Measurements from ENCODE around the gene DHX40.

Gene DHX40

GRCh38 chr17:59525668-59526067 is 39.7 kb upstream of the DHX40 start:
- DNase-seq (ENCODE audit: extremely low spot score) = no peak
- CTCF ChIA-PET = interaction anchor here (1.7 kb wide), 1 partner anchor 36 kb away, joined by 4 read pairs; no protein-coding TSS in a partner anchor
- no peak for TF ChIP-seq CTCF (IDR thresholded peaks at IDR 0.05; ENCODE audit: control extremely low read depth, extremely low read depth, low read depth, missing control alignments)
- POLR2A ChIA-PET = no interaction called here

GRCh38 chr17:59526451-59526850 is 39.0 kb upstream of the DHX40 start:
- CTCF ChIA-PET = interaction anchor here (1.4 kb wide), 1 partner anchor 12 kb away, joined by 3 read pairs; no protein-coding TSS in a partner anchor
- no peak for DNase-seq (ENCODE audit: extremely low spot score)
- POLR2A ChIA-PET = no interaction called here
- no peak for TF ChIP-seq CTCF (IDR thresholded peaks at IDR 0.05; ENCODE audit: control extremely low read depth, extremely low read depth, low read depth, missing control alignments)

- CTCF ChIA-PET = interaction anchor here (1.4 kb wide), 1 partner anchor 13 kb away, joined by 3 read pairs; no protein-coding TSS in a partner anchor
- no peak for DNase-seq (ENCODE audit: extremely low spot score)
- TF ChIP-seq CTCF (IDR thresholded peaks at IDR 0.05; ENCODE audit: control extremely low read depth, extremely low read depth, low read depth, missing control alignments) = no peak
- POLR2A ChIA-PET = no interaction called here
Observed at GRCh38 chr17:59527325-59527917, 38.0 kb upstream of the DHX40 start.

GRCh38 chr17:59527931-59528330 is 37.5 kb upstream of the DHX40 start:
- TF ChIP-seq CTCF (IDR thresholded peaks at IDR 0.05; ENCODE audit: control extremely low read depth, extremely low read depth, low read depth, missing control alignments) = no peak
- ChIA-PET CTCF (no interaction called here), POLR2A (no interaction called here)
- no peak for DNase-seq (ENCODE audit: extremely low spot score)

GRCh38 chr17:59530531-59530930 is 34.9 kb upstream of the DHX40 start:
- CTCF ChIA-PET = interaction anchor here (5.1 kb wide), 1 partner anchor 10 kb away, joined by 38 read pairs; no protein-coding TSS in a partner anchor
- no peak for DNase-seq (ENCODE audit: extremely low spot score)
- TF ChIP-seq CTCF (IDR thresholded peaks at IDR 0.05; ENCODE audit: control extremely low read depth, extremely low read depth, low read depth, missing control alignments) = no peak
- POLR2A ChIA-PET = no interaction called here

GRCh38 chr17:59533694-59534093 is 31.7 kb upstream of the DHX40 start:
- POLR2A ChIA-PET = no interaction called here
- DNase-seq (ENCODE audit: extremely low spot score) = no peak
- CTCF ChIA-PET = interaction anchor here (0.7 to 5.1 kb wide), 2 partner anchors 13 to 19 kb away, joined by 3 to 38 read pairs; no protein-coding TSS in a partner anchor
- no peak for TF ChIP-seq CTCF (IDR thresholded peaks at IDR 0.05; ENCODE audit: control extremely low read depth, extremely low read depth, low read depth, missing control alignments)
